HG02759 (cell line): Measurements from ENCODE around the gene VWA8.
"Not testable (repeated sequence)": the region's sequence is repeated elsewhere in the genome, so short reads cannot be mapped to it uniquely, and the experiment has no call there.

Experiments used
- ATAC-seq: cut with Tn5 transposase; IDR thresholded peaks from one replicate; pipeline ENCODE4 v1.9.1; 2021; ENCODE audit warnings: mild to moderate bottlenecking, moderate library complexity; ENCODE audit not compliant: unreplicated experiment

VWA8 gene

GRCh38 chr13:41542281-41542680 lies 418.6 kb downstream of the VWA8 start:
- no peak for ATAC-seq

DNA sequence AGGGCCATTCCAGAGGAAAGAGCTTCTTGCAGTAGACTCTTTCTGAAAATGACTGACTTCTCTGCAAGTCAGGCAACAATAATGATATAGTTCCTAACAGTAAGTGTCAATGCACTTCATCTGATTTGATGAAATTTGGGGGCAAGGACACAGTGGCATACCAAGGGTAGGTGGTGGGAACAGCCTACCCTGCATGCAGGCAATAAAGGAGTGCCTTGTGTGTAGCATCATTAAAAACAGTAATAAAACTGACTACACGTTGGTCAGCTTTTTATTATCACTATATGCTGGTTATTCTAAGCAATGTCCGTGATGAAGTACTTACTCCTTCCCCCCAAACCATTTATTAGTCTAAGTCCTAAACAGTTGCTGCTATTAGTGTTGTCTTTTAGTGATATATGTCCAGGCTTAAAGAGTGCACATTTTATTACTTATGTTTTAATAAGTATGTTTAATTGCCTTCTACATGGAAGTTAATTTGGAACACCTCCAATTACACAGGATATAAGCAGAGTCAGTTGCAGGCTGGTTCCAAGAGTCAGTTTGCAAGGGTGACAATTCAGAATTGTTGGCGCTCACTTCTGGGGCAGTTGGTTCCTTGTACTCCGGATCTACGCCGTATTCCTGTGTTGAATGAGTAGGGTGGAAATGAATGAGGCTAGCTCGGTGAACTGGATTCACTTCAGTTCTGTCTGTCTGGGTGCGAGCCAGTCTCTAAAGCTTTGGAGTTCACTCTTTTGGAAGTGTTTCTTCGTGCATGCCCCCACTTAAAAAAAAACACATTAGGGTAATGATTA lies 419.6 kb downstream of the VWA8 start:
- ATAC-seq, result no peak

- ATAC-seq, result not testable (repeated sequence)
These were observed 420.7 kb downstream of the VWA8 start for GRCh38 chr13:41540240-41540639.

- no peak for ATAC-seq
These were observed 427.4 kb downstream of the VWA8 start for GRCh38 chr13:41533266-41534052.

GRCh38 chr13:41528021-41528420 lies 432.9 kb downstream of the VWA8 start:
- ATAC-seq, result no peak

DNA sequence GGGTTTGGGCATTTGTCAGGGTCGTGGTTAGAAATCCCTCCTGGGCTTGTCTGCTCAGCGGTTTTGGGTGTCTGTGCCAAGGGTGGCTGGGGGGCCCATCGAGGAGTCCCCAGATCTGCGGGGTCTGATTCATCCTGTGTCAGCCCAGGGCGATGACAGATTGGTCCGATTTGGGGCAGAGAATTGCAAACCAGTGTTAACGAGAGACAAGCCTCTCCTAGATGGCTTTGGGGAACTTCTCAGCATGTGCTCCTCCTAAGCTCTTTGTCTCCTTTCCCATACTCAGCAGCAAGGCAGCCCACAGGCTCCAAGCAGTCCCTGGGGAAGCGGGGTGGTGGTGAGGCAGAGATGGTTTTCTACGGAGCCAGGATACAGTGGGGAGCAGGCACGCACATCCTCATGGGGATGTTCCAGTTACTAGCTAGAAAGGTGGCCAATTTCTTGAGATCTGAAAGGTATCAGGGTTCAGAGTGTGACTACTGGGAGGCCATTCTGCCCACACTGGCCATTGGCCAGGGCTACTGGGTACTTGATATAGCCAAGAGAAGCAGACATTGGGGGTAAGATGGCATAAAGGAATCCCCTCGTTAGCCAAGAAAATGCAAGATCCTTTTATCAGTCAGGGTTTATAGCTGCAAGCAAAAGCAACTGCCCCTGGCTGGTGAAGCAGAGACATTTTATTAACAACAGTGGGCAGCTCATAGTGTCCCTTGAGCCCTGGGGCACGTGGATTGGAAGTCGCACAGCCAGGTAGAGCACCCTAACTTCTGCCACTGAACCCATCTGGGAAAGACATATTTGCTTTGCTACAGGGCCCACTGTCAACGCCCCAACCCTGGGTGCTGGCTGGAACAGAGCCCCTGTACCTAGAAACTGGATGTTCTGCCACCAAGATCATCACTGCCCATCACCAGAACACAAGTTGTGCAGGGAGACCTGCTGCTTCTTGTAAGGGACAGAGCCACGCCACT lies 440.0 kb downstream of the VWA8 start:
- ATAC-seq, result no peak

DNA sequence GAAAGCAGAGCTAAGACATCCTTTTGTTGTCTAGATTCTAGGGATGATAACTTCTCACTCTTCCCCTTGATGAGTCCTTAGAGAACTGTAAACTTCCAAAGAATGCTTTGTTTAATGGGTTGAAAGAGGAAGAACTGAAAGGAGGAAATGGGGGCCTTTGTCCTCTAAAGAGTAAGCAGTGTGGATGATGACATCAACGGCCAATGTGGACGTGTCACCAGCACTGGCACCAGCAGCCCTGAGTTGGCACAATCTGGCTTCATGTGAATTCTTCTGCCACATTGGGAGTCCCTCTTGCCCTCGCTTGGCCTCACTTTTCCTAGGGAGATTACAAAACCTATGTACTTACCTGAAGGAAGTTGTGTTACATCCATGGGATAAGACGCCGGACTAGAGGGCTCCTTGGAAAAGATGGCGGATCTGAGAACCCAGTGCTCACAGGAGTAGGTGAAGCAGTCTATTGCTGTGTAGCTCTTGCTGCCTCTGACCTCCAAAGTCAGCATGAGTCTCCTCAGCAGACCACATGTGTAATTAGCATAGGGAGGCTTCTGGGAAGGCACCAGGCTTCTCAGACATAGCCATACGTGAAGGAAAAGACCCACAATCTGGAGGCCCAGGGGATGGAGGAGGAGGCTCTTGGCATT lies 440.8 kb downstream of the VWA8 start:
- no peak for ATAC-seq
